Activated CD8-positive, alpha-beta memory T cell treated with anti-CD3 and anti-CD28 coated beads for 1 hour (primary cell): Measurements from ENCODE around the gene EQTN.
"Not testable (repeated sequence)": the region's sequence is repeated elsewhere in the genome, so short reads cannot be mapped to it uniquely, and the experiment has no call there.

Experiments used
- DNase-seq, 2 donors: peaks; one replicate each; pipeline ENCODE4 v3.0.0-alpha.2; 2020; ENCODE audit warnings: low read depth in 1 of 2; ENCODE audit errors: extremely low read depth in 1 of 2

EQTN gene

GRCh38 chr9:27303219-27303618, 6.3 kb upstream of the EQTN start:
- DNase-seq, result no peak

- no peak for DNase-seq
Observed at GRCh38 chr9:27293996-27294395, 3.0 kb downstream of the EQTN start.

- no peak for DNase-seq
Observed at GRCh38 chr9:27292659-27293405, 4.1 kb downstream of the EQTN start.

GRCh38 chr9:27291292-27291691, 5.7 kb downstream of the EQTN start:
- no peak for DNase-seq

GRCh38 chr9:27282269-27282668, 14.7 kb downstream of the EQTN start:
- no peak for DNase-seq

- no peak for DNase-seq
Observed at GRCh38 chr9:27280860-27281259, 16.1 kb downstream of the EQTN start.

- no peak for DNase-seq
Observed at GRCh38 chr9:27280249-27280648, 16.7 kb downstream of the EQTN start.

- DNase-seq, result no peak
Observed at GRCh38 chr9:27279611-27280010, 17.3 kb downstream of the EQTN start.

- no peak for DNase-seq
Observed at GRCh38 chr9:27278374-27278773, 18.6 kb downstream of the EQTN start.

GRCh38 chr9:27276193-27277030, 20.5 kb downstream of the EQTN start:
- no peak for DNase-seq

- DNase-seq, result no peak
Observed at GRCh38 chr9:27273186-27273585, 23.8 kb downstream of the EQTN start.

GRCh38 chr9:27272103-27272502, 24.8 kb downstream of the EQTN start:
- no peak for DNase-seq

GRCh38 chr9:27261517-27262211, 35.3 kb downstream of the EQTN start:
- DNase-seq, result no peak

- no peak for DNase-seq
Observed at GRCh38 chr9:27260789-27261516, 36.0 kb downstream of the EQTN start.

GRCh38 chr9:27258662-27259061, 38.3 kb downstream of the EQTN start:
- no peak for DNase-seq

- no peak for DNase-seq
Observed at GRCh38 chr9:27248702-27249101, 48.2 kb downstream of the EQTN start.

- no peak for DNase-seq
Observed at GRCh38 chr9:27247756-27248155, 49.2 kb downstream of the EQTN start.

- DNase-seq, result not testable (repeated sequence)
Observed at GRCh38 chr9:27239648-27240047, 57.3 kb downstream of the EQTN start.
